Cardiac muscle cell (in vitro differentiated cells and primary cell): ENCODE results near the gene GALNS. TPM values are rescaled to one million over a fixed set of nuclear protein-coding genes. Genes with fewer than 3 reads are reported as not detected.
"Not testable (repeated sequence)": the region's sequence is repeated elsewhere in the genome, so short reads cannot be mapped to it uniquely, and the experiment has no call there.

Experiments
- DNase-seq, 2 donors: peaks; one replicate each; pipeline versions ENCODE4 v3.0.0 to v3.0.0-alpha.2; 2010 to 2017; ENCODE audit warnings: low read depth in 1 of 2, low spot score in 1 of 2
- H3K27ac ChIP-seq: fragments of 200-600 bp; sonication (generic); 2 replicates; pipeline ENCODE4 v1.5.1; 2016
- H3K27me3 ChIP-seq: fragments of 200-600 bp; sonication (generic); 2 replicates; pipeline ENCODE4 v1.6.0; 2016; ENCODE audit warnings: control low read depth
- H3K36me3 ChIP-seq: fragments of 200-600 bp; sonication (generic); 2 replicates; pipeline ENCODE4 v1.5.1; 2016; ENCODE audit warnings: control low read depth
- H3K4me1 ChIP-seq: fragments of 200-600 bp; sonication (generic); 2 replicates; pipeline ENCODE4 v1.8.1; 2017; ENCODE audit warnings: low read depth, mild to moderate bottlenecking, mixed run types
- H3K4me3 ChIP-seq: fragments of 200-600 bp; sonication (generic); 2 replicates; pipeline ENCODE4 v1.5.1; 2016; ENCODE audit warnings: mild to moderate bottlenecking
- H3K9me3 ChIP-seq: fragments of 200-600 bp; sonication (generic); 2 replicates; pipeline ENCODE4 v1.5.1; 2017; ENCODE audit warnings: low read depth, mild to moderate bottlenecking, control low read depth
- CTCF ChIP-seq: IDR thresholded peaks from 2 replicates; pipeline ENCODE4 v1.5.1; 2012; ENCODE audit warnings: low read depth, mild to moderate bottlenecking, low read length
- polyA plus RNA-seq: library from polyadenylated mRNA; unstranded; fragments of >200 nt; fragmentation: Nextera tagmentation; extraction: Ambion mirVana; gene quantifications from 2 replicates; pipeline ENCODE4 v1.2.1, GENCODE V29; 2016
- total RNA-seq: library from RNA; depleted of rRNA; stranded (reverse); fragments of >200 nt; gene quantifications from 2 replicates; pipeline ENCODE4 v1.2.3, GENCODE V29; 2016

Gene GALNS
- total and polyA plus RNA-seq, 2 experiments from 2014 or later: 28.3 to 31.0 TPM

DNA sequence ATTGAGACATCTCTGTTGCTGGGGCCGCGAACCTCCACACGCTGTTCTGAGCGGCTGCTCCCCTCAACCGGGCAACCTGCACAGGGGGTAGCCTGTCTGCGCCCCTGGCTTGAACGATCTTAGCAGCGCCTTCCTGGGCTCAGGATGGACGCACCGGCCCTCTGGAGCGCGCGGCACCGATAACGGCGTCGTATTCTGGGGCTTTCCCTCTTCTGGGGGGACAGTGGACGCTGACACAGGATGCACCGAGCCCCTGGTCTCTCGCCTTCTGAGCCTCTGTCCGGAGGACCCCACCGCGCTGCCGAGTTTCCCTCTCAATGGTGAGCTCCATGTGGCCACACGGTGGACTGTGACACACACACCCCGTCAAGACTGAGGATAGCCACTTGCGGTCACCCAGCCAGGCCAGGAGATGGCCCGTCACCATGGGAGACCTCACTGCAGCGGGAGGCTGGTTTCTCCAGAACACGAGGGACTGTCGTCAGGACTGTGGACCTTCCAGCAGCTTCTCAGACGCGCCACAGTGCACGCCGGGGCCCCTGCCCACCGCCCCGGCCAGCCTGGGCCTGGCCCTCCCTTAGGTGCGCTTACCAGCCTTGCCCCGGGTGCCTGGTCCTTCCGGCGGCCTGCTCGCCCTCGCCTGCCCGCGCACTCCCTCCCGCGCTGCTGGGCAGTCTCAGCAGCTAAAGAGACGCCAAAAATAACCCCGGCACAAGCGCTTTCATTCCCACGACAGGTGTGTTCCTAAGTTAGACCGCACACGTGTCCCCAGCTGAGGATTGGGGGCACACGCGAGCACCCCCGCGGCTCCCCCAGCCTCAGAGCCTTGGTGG lies 39.7 kb upstream of the GALNS start:
- Histone ChIP-seq H3K4me1 (no peaks in the 10 kb centered on the region), H3K36me3 (no peaks in the 10 kb centered on the region), H3K9me3 (no peaks in the 10 kb centered on the region), H3K27me3 (no peaks in the 10 kb centered on the region), H3K27ac (no peak overlapping the region), H3K4me3 (no peak overlapping the region)
- no peak for TF ChIP-seq CTCF
- no peak for DNase-seq

DNA sequence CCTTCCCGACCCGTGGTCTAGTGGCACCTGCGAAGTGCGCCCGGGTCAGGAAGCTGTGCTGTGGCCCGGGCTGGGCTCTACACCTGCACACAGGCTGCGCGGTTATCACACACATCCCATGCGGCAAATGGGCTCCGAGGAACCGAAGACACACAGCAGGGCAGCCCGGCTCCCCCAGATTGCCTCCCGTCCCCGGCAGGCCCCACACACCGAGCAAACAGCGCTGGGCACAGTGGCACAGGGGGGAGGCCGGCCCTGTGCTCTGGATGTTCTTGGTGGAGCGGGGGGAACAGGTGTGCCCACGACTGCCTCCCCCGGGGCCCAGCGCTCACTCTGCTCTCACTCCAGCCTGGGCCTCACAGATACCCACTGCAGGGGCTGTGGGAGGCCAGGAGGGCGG lies 38.6 kb upstream of the GALNS start:
- H3K9me3 ChIP-seq: no peaks in the 10 kb centered on the region
- no peaks in the 10 kb centered on the region for H3K4me1 ChIP-seq
- no peak for TF ChIP-seq CTCF
- no peak for DNase-seq
- no peaks in the 10 kb centered on the region for H3K27me3 ChIP-seq
- no peak overlapping the region for H3K27ac ChIP-seq
- no peaks in the 10 kb centered on the region for H3K36me3 ChIP-seq
- no peak overlapping the region for H3K4me3 ChIP-seq

- no peak for DNase-seq
- Histone ChIP-seq H3K9me3 (no peaks in the 10 kb centered on the region), H3K4me3 (no peak overlapping the region), H3K27ac (no peak overlapping the region), H3K27me3 (no peaks in the 10 kb centered on the region), H3K4me1 (no peaks in the 10 kb centered on the region), H3K36me3 (no peaks in the 10 kb centered on the region)
- TF ChIP-seq CTCF: no peak
These were observed 38.0 kb upstream of the GALNS start for GRCh38 chr16:88894681-88895300.

GRCh38 chr16:88894266-88894665 lies 37.5 kb upstream of the GALNS start:
- not testable (repeated sequence) for H3K9me3 ChIP-seq, H3K27ac ChIP-seq, H3K36me3 ChIP-seq, H3K27me3 ChIP-seq, H3K4me1 ChIP-seq, H3K4me3 ChIP-seq, DNase-seq

DNA sequence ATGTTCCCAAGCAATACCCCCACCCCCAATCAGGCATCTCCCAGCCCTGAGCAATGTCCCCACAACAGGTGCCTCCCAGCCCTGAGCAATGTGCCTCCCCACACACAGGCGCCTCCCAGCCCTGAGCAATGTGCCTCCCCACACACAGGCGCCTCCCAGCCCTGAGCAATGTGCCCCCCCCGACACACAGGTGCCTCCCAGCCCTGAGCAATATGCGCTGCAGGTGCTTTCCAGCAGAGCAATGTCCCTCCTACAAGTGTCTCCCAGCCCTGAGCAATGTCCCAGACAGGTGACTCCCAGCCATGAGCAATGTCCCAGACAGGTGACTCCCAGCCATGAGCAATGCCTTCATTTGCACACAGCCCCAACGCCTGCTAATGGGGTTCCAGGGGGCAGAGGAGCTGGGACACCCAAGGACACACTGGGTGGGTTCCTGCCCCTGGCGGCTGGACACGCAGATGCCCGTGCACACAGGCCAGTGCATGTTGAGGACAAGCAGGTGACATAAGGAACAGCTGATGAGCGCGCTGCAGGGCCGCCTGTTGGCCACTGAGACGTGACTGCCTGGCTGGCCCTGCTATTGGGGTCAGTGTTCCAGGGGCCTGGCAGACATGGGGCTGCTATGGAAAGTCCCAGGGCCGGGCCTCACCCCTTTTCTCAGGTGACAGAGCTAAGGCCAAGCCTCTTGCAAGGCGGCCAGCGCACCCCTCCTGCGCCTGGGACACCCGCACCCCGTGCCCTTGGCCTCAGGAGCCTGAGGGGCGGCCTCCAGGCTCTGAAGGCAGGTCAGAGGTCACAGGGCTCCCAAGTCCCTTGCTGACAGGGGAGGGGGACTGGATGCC lies 36.6 kb upstream of the GALNS start:
- no peak overlapping the region for H3K27ac ChIP-seq
- no peaks in the 10 kb centered on the region for H3K27me3 ChIP-seq
- H3K4me1 ChIP-seq: no peaks in the 10 kb centered on the region
- no peaks in the 10 kb centered on the region for H3K9me3 ChIP-seq
- H3K4me3 ChIP-seq: no peak overlapping the region
- H3K36me3 ChIP-seq: no peaks in the 10 kb centered on the region
- TF ChIP-seq CTCF: no peak
- no peak for DNase-seq
